Transverse colon (tissue), 4 donors: Measurements from ENCODE around the gene PIGC. TPM values are rescaled to one million over a fixed set of nuclear protein-coding genes. Genes with fewer than 3 reads are reported as not detected.

Source experiments
- DNase-seq: peaks from one replicate; pipeline ENCODE4 v3.0.0-alpha.2; 2019
- H3K27ac ChIP-seq, 4 donors: fragments of 200-600 bp; sonication (generic); 2 replicates each; pipeline ENCODE4 v1.5.1; 2016 to 2018; ENCODE audit warnings: inconsistent platforms in 4 of 4
- H3K27me3 ChIP-seq: fragments of 200-600 bp; sonication (generic); 2 replicates; pipeline ENCODE4 v1.5.1; 2017; ENCODE audit warnings: inconsistent platforms
- H3K36me3 ChIP-seq, 4 donors: fragments of 200-600 bp; sonication (generic); 2 replicates each; pipeline ENCODE4 v1.5.1; 2017 to 2019; ENCODE audit warnings: inconsistent platforms in 4 of 4
- H3K4me1 ChIP-seq, 4 donors: fragments of 200-600 bp; sonication (generic); 2 replicates each; pipeline ENCODE4 v1.5.1; 2017 to 2020; ENCODE audit warnings: inconsistent platforms in 4 of 4
- H3K4me3 ChIP-seq, 4 donors: fragments of 200-600 bp; sonication (generic); 1 replicate in 1 of 4; 2 replicates in 3 of 4; pipeline versions ENCODE4 v1.5.1 to v1.6.1; 2017 to 2019; ENCODE audit warnings: inconsistent platforms in 4 of 4
- H3K9me3 ChIP-seq, 2 donors: fragments of 200-600 bp; sonication (generic); 2 replicates each; pipeline ENCODE4 v1.5.1; 2017 to 2019; ENCODE audit warnings: inconsistent platforms in 2 of 2
- CTCF ChIP-seq, 5 experiments: fragments of 200-600 bp in 3 of 5; fragments of 450-650 bp in 2 of 5; sonication (generic) in 3 of 5; IDR thresholded peaks; 1 replicate in 2 of 5; 2 replicates in 3 of 5; pipeline ENCODE4 v1.5.1; 2016 to 2017; ENCODE audit warnings: antibody characterized with exemption in 5 of 5, inconsistent platforms in 3 of 5, mild to moderate bottlenecking in 2 of 5, moderate library complexity in 1 of 5
- EP300 ChIP-seq: sonication (generic); formaldehyde crosslinking; IDR thresholded peaks from one replicate; pipeline ENCODE4 v1.6.1; 2017; ENCODE audit warnings: antibody characterized with exemption, low read depth
- POLR2A ChIP-seq: fragments of 450-650 bp; IDR thresholded peaks from one replicate; pipeline ENCODE4 v1.6.1; 2016; ENCODE audit warnings: antibody characterized with exemption, mild to moderate bottlenecking, moderate library complexity
- POLR2AphosphoS5 ChIP-seq, 3 donors: sonication (generic); formaldehyde crosslinking; IDR thresholded peaks; one replicate each; pipeline ENCODE4 v1.6.1; 2016; ENCODE audit warnings: antibody characterized with exemption in 3 of 3
- WGBS, 2 donors: methylation state at CpG; one replicate each; pipeline ENCODE4 v1.1.5; 2018; ENCODE audit warnings: low coverage in 1 of 2; 5-methylcytosine and 5-hydroxymethylcytosine counted together
- in situ Hi-C, 4 donors: fragments of 200-750 bp; cut with MboI; loops; one replicate each; pipeline versions ENCODE4 v1.15.0 to v1.15.1; 2017; ENCODE audit warnings: low sequenced_read_pairs in 3 of 4, low pct_ligation_motif_present in 1 of 4, low pct_unique_long_range_greater_than_20kb in 1 of 4
- intact Hi-C: fragments of 100-400 bp; cut with DNase I; formaldehyde crosslinking; loops from one replicate; pipeline ENCODE4 v1.15.1; 2023; ENCODE audit warnings: low total_unique reads
- total RNA-seq, 4 donors: library from RNA; depleted of rRNA; stranded (reverse); fragments of >200 nt; gene quantifications; one replicate each; pipeline ENCODE4 v1.1.0, GENCODE V29; 2016

The PIGC gene
- total RNA-seq, 4 donors from 2014 or later = 9.8 to 43.8 (median 22.8) TPM

DNA sequence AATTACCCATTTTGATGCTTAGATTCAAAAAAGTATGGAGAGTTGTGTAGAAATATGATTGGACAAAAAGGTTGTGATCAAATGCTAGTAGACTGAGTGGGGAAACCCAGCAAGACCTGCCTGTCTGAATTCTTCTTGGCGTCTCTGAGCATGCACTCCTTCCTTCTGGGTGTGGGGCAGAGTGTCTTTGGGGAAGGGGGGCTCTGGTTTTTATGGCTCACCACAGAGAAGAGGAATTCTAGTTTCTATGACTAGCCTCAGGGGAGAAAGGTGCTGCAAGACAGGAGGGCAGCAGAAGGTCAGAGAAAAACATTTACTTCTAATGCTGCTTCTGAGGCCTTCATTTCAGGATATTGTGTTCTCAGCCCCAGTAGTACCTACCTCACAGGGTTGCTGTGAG lies 33.9 kb upstream of the PIGC start:
- no peak overlapping the region for H3K27ac ChIP-seq
- intact Hi-C loops = no loop called here
- no peaks in the 10 kb centered on the region for H3K4me1 ChIP-seq
- in situ Hi-C loops = no loop called here
- no peak for DNase-seq
- 75% methylated on average over 1 of the region's 1 CpG; no CpG with 5 or more reads in 1 of the 2 donors for WGBS, 2 donors
- no peaks in the 10 kb centered on the region for H3K27me3 ChIP-seq
- TF ChIP-seq POLR2A (no peak), CTCF (IDR thresholded peaks at IDR 0.05) (no peak), EP300 (no peak), POLR2AphosphoS5 (IDR thresholded peaks at IDR 0.05) (no peak)
- H3K9me3 ChIP-seq = no peaks in the 10 kb centered on the region
- H3K4me3 ChIP-seq = no peak overlapping the region
- no peaks in the 10 kb centered on the region for H3K36me3 ChIP-seq

DNA sequence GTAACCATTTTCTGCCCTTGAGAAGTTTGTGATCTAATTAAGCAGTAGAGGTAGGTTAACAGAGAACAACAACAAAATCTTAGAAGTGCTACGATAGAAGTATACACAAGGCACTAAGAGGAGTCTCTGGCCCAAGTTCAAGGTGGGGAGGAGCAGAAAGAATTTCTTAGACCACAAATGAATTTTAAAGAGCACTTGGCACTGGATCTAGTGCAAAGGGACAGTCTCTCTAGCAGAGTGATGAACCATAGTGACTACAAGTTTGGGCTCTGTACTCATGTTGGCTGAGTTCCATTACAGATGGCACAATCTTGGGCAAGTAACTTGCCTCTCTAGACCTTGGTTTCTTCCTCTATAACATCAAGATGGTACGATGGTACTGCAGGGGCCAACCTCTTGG lies 33.3 kb upstream of the PIGC start:
- Histone ChIP-seq H3K4me1 (no peaks in the 10 kb centered on the region), H3K27ac (no peak overlapping the region), H3K4me3 (no peak overlapping the region), H3K27me3 (no peaks in the 10 kb centered on the region), H3K9me3 (no peaks in the 10 kb centered on the region), H3K36me3 (no peaks in the 10 kb centered on the region)
- intact Hi-C loops (no loop called here), in situ Hi-C loops (no loop called here)
- 78 to 83% methylated on average over 1 to 2 of the region's 2 CpGs for WGBS, 2 donors
- no peak for DNase-seq
- TF ChIP-seq EP300 (no peak), POLR2AphosphoS5 (IDR thresholded peaks at IDR 0.05) (no peak), CTCF (IDR thresholded peaks at IDR 0.05) (no peak), POLR2A (no peak)

DNA sequence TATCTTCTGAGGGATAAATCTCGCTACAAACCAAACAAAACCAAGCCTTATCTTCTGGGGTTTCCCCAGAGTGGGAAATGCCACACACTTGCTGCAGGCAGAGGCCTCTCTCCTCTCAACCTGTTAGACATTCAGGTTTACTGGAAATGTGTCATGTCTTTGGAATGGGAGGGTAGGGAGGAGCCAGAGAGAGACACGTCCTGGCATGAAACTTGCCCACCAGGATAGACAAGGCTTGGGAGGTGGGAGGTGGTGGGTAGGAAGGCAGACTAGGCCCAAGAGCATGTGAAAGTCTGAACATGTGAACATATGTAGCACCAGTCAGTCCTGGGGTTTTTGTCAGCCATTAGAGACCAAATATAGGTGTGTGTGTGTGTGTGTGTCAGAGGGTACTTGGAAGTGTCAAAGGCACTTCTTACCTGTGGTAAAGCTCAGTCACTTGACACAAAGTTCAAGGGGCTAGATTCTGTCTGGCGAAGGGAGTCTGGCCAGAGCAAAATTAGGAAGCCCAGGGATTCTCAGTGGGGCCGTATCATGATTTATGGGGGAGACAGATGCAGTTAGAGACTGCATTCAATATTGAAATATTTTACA lies 32.4 kb upstream of the PIGC start:
- in situ Hi-C loops (no loop called here), intact Hi-C loops (no loop called here)
- no peaks in the 10 kb centered on the region for H3K9me3 ChIP-seq
- no peaks in the 10 kb centered on the region for H3K27me3 ChIP-seq
- no peaks in the 10 kb centered on the region for H3K36me3 ChIP-seq
- TF ChIP-seq POLR2AphosphoS5 (IDR thresholded peaks at IDR 0.05) = no peak
- TF ChIP-seq CTCF (IDR thresholded peaks at IDR 0.05) = no peak
- no peak for TF ChIP-seq EP300
- TF ChIP-seq POLR2A = no peak
- DNase-seq = no peak
- no peaks in the 10 kb centered on the region for H3K4me1 ChIP-seq
- H3K27ac ChIP-seq = no peak overlapping the region
- 75 to 100% methylated on average over 2 to 4 of the region's 4 CpGs for WGBS, 2 donors
- no peak overlapping the region for H3K4me3 ChIP-seq

- no peak for DNase-seq
- H3K27me3 ChIP-seq = no peaks in the 10 kb centered on the region
- H3K4me1 ChIP-seq = no peaks in the 10 kb centered on the region
- TF ChIP-seq POLR2AphosphoS5 (IDR thresholded peaks at IDR 0.05) (no peak), CTCF (IDR thresholded peaks at IDR 0.05) (no peak), POLR2A (no peak), EP300 (no peak)
- H3K36me3 ChIP-seq = no peaks in the 10 kb centered on the region
- no peaks in the 10 kb centered on the region for H3K9me3 ChIP-seq
- H3K27ac ChIP-seq = no peak overlapping the region
- in situ Hi-C loops (loop anchor here (25.0 kb wide), 1 partner anchor 238 kb away; no protein-coding TSS in a partner anchor), intact Hi-C loops (no loop called here)
- no peak overlapping the region for H3K4me3 ChIP-seq
Measured at GRCh38 chr1:172473842-172474241, 30.0 kb upstream of the PIGC start.
